NT2/D1 (cell line): ENCODE results near the gene FER1L5.

Experiments
- SUZ12 ChIP-seq: IDR thresholded peaks from 2 replicates; pipeline ENCODE4 v1.6.1; 2011; ENCODE audit not compliant: insufficient read length, insufficient read depth; ENCODE audit errors: extremely low read depth
- YY1 ChIP-seq: IDR thresholded peaks from 2 replicates; pipeline ENCODE4 v1.6.1; 2011; ENCODE audit not compliant: insufficient read length, insufficient read depth

GRCh38 chr2:96715658-96716057 lies 73.1 kb downstream of the FER1L5 start:
- no peak for TF ChIP-seq YY1
- no peak for TF ChIP-seq SUZ12
